ENCODE results near the gene MARCHF2.

The MARCHF2 gene

GRCh38 chr19:8388612-8388958, 24.5 kb upstream of the MARCHF2 start:
- Histone ChIP-seq H3K27ac (ENCODE audit: insufficient read depth, low read depth, low read length, poor library complexity, severe bottlenecking) (no peak overlapping the region), H3K4me1 (ENCODE audit: control insufficient read depth, insufficient read depth, low read length) (peaks cover 8% of the 10 kb centered on the region), H3K4me3 (ENCODE audit: insufficient read depth, low read depth, low read length) (no peak overlapping the region), H3K9me3 (ENCODE audit: control insufficient read depth, low read length) (no peaks in the 10 kb centered on the region), H3K36me3 (ENCODE audit: control insufficient read depth, insufficient read depth, low read length) (no peaks in the 10 kb centered on the region), H3K27me3 (ENCODE audit: control insufficient read depth, insufficient read depth, low read length, poor library complexity, severe bottlenecking) (no peaks in the 10 kb centered on the region)
- no CpG with 5 or more reads among the region's 2 CpGs for WGBS, 2 experiments

- Histone ChIP-seq H3K36me3 (ENCODE audit: control insufficient read depth, insufficient read depth, low read length) (no peaks in the 10 kb centered on the region), H3K4me1 (ENCODE audit: control insufficient read depth, insufficient read depth, low read length) (peaks cover 8% of the 10 kb centered on the region), H3K4me3 (ENCODE audit: insufficient read depth, low read depth, low read length) (peak within 1 kb of the TSS; percentile 100), H3K27me3 (ENCODE audit: control insufficient read depth, insufficient read depth, low read length, poor library complexity, severe bottlenecking) (no peaks in the 10 kb centered on the region), H3K9me3 (ENCODE audit: control insufficient read depth, low read length) (no peaks in the 10 kb centered on the region), H3K27ac (ENCODE audit: insufficient read depth, low read depth, low read length, poor library complexity, severe bottlenecking) (peak within 1 kb of the TSS; percentile 100)
- WGBS, 2 experiments = 0% methylated on average over 70 of the region's 70 CpGs
Observed at GRCh38 chr19:8389891-8390616, 23.1 kb upstream of the MARCHF2 start, which contains the start of gene RAB11B. TSS of gene RAB11B (plus strand) at chr19:8390360. CDS start at chr19:8390417, 57 bp downstream.

GRCh38 chr19:8390617-8390981, 22.5 kb upstream of the MARCHF2 start:
- WGBS, 2 experiments = 0 to 1% methylated on average over 28 of the region's 28 CpGs
- Histone ChIP-seq H3K36me3 (ENCODE audit: control insufficient read depth, insufficient read depth, low read length) (no peaks in the 10 kb centered on the region), H3K9me3 (ENCODE audit: control insufficient read depth, low read length) (no peaks in the 10 kb centered on the region), H3K27ac (ENCODE audit: insufficient read depth, low read depth, low read length, poor library complexity, severe bottlenecking) (peak overlapping the region; percentile 100), H3K4me1 (ENCODE audit: control insufficient read depth, insufficient read depth, low read length) (peaks cover 8% of the 10 kb centered on the region), H3K4me3 (ENCODE audit: insufficient read depth, low read depth, low read length) (peak overlapping the region; percentile 100), H3K27me3 (ENCODE audit: control insufficient read depth, insufficient read depth, low read length, poor library complexity, severe bottlenecking) (no peaks in the 10 kb centered on the region)

GRCh38 chr19:8391198-8392016, 21.7 kb upstream of the MARCHF2 start:
- H3K4me1 ChIP-seq (ENCODE audit: control insufficient read depth, insufficient read depth, low read length) = peaks cover 8% of the 10 kb centered on the region
- no peaks in the 10 kb centered on the region for H3K36me3 ChIP-seq (ENCODE audit: control insufficient read depth, insufficient read depth, low read length)
- WGBS, 2 experiments = 89% methylated on average over 23 of the region's 23 CpGs
- no peaks in the 10 kb centered on the region for H3K27me3 ChIP-seq (ENCODE audit: control insufficient read depth, insufficient read depth, low read length, poor library complexity, severe bottlenecking)
- peak overlapping the region; percentile 30 for H3K4me3 ChIP-seq (ENCODE audit: insufficient read depth, low read depth, low read length)
- H3K9me3 ChIP-seq (ENCODE audit: control insufficient read depth, low read length) = no peaks in the 10 kb centered on the region
- no peak overlapping the region for H3K27ac ChIP-seq (ENCODE audit: insufficient read depth, low read depth, low read length, poor library complexity, severe bottlenecking)

- no peak overlapping the region for H3K4me3 ChIP-seq (ENCODE audit: insufficient read depth, low read depth, low read length)
- no peaks in the 10 kb centered on the region for H3K27me3 ChIP-seq (ENCODE audit: control insufficient read depth, insufficient read depth, low read length, poor library complexity, severe bottlenecking)
- H3K27ac ChIP-seq (ENCODE audit: insufficient read depth, low read depth, low read length, poor library complexity, severe bottlenecking) = peak overlapping the region; percentile 3
- H3K36me3 ChIP-seq (ENCODE audit: control insufficient read depth, insufficient read depth, low read length) = no peaks in the 10 kb centered on the region
- 85 to 90% methylated on average over 11 of the region's 11 CpGs for WGBS, 2 experiments
- H3K4me1 ChIP-seq (ENCODE audit: control insufficient read depth, insufficient read depth, low read length) = peaks cover 10% of the 10 kb centered on the region
- no peaks in the 10 kb centered on the region for H3K9me3 ChIP-seq (ENCODE audit: control insufficient read depth, low read length)
Observed at GRCh38 chr19:8392017-8392591, 21.0 kb upstream of the MARCHF2 start.

GRCh38 chr19:8393192-8393870, 19.8 kb upstream of the MARCHF2 start:
- Histone ChIP-seq H3K9me3 (ENCODE audit: control insufficient read depth, low read length) (no peaks in the 10 kb centered on the region), H3K4me3 (ENCODE audit: insufficient read depth, low read depth, low read length) (no peak overlapping the region), H3K36me3 (ENCODE audit: control insufficient read depth, insufficient read depth, low read length) (no peaks in the 10 kb centered on the region), H3K4me1 (ENCODE audit: control insufficient read depth, insufficient read depth, low read length) (peaks cover 12% of the 10 kb centered on the region), H3K27ac (ENCODE audit: insufficient read depth, low read depth, low read length, poor library complexity, severe bottlenecking) (no peak overlapping the region), H3K27me3 (ENCODE audit: control insufficient read depth, insufficient read depth, low read length, poor library complexity, severe bottlenecking) (no peaks in the 10 kb centered on the region)
- WGBS, 2 experiments = 67 to 75% methylated on average over 8 of the region's 8 CpGs

GRCh38 chr19:8393871-8394250, 19.2 kb upstream of the MARCHF2 start:
- WGBS, 2 experiments = 94 to 96% methylated on average over 8 of the region's 8 CpGs
- peaks cover 12% of the 10 kb centered on the region for H3K4me1 ChIP-seq (ENCODE audit: control insufficient read depth, insufficient read depth, low read length)
- no peak overlapping the region for H3K27ac ChIP-seq (ENCODE audit: insufficient read depth, low read depth, low read length, poor library complexity, severe bottlenecking)
- no peaks in the 10 kb centered on the region for H3K27me3 ChIP-seq (ENCODE audit: control insufficient read depth, insufficient read depth, low read length, poor library complexity, severe bottlenecking)
- H3K36me3 ChIP-seq (ENCODE audit: control insufficient read depth, insufficient read depth, low read length) = no peaks in the 10 kb centered on the region
- no peaks in the 10 kb centered on the region for H3K9me3 ChIP-seq (ENCODE audit: control insufficient read depth, low read length)
- no peak overlapping the region for H3K4me3 ChIP-seq (ENCODE audit: insufficient read depth, low read depth, low read length)

- 87 to 89% methylated on average over 14 of the region's 14 CpGs for WGBS, 2 experiments
- no peaks in the 10 kb centered on the region for H3K9me3 ChIP-seq (ENCODE audit: control insufficient read depth, low read length)
- H3K4me3 ChIP-seq (ENCODE audit: insufficient read depth, low read depth, low read length) = no peak overlapping the region
- H3K27me3 ChIP-seq (ENCODE audit: control insufficient read depth, insufficient read depth, low read length, poor library complexity, severe bottlenecking) = no peaks in the 10 kb centered on the region
- H3K36me3 ChIP-seq (ENCODE audit: control insufficient read depth, insufficient read depth, low read length) = no peaks in the 10 kb centered on the region
- H3K4me1 ChIP-seq (ENCODE audit: control insufficient read depth, insufficient read depth, low read length) = peaks cover 12% of the 10 kb centered on the region
- H3K27ac ChIP-seq (ENCODE audit: insufficient read depth, low read depth, low read length, poor library complexity, severe bottlenecking) = no peak overlapping the region
Observed at GRCh38 chr19:8395621-8396082, 17.5 kb upstream of the MARCHF2 start.

GRCh38 chr19:8396185-8396562, 16.9 kb upstream of the MARCHF2 start:
- WGBS, 2 experiments = 82% methylated on average over 7 of the region's 7 CpGs
- Histone ChIP-seq H3K27ac (ENCODE audit: insufficient read depth, low read depth, low read length, poor library complexity, severe bottlenecking) (no peak overlapping the region), H3K4me1 (ENCODE audit: control insufficient read depth, insufficient read depth, low read length) (peaks cover 9% of the 10 kb centered on the region), H3K4me3 (ENCODE audit: insufficient read depth, low read depth, low read length) (no peak overlapping the region), H3K36me3 (ENCODE audit: control insufficient read depth, insufficient read depth, low read length) (no peaks in the 10 kb centered on the region), H3K27me3 (ENCODE audit: control insufficient read depth, insufficient read depth, low read length, poor library complexity, severe bottlenecking) (no peaks in the 10 kb centered on the region), H3K9me3 (ENCODE audit: control insufficient read depth, low read length) (no peaks in the 10 kb centered on the region)

Measured in ectodermal cell (in vitro differentiated cells).